DMS53 (cell line): Measurements from ENCODE around the gene TANGO2.

Source experiments
- DNase-seq: peaks from one replicate; lab custom pipeline; 2025; lab: John Stamatoyannopoulos, UW

TANGO2 gene

GRCh38 chr22:20011993-20012740 lies 8.7 kb upstream of the TANGO2 start:
- no peak for DNase-seq

- DNase-seq = no peak
Measured at GRCh38 chr22:20012741-20013331, 8.1 kb upstream of the TANGO2 start.

DNA sequence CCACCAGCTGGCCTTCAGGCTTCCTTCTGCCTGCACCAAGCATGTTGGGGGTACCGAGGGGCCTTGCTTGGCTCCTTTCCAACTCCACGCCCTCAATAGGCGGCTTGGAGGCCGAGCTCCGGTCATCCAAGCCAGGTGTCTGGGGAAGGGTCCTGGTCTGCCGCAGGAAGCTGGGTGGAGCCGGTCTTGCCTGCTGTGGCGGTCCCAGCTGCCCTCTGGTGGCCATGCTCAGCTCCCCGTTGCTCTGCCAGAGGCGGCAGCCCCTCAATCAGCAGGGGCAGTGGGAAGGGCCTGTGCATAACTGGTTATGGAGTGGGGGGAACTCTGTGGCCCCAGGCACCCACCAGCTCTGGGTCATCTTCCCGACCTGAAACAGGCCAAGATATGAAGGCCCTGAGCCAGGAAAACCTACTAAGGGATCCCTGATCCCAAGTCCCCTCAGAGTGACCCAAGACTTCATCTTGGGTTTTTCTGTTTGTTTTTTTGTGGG lies 7.5 kb upstream of the TANGO2 start:
- no peak for DNase-seq

DNA sequence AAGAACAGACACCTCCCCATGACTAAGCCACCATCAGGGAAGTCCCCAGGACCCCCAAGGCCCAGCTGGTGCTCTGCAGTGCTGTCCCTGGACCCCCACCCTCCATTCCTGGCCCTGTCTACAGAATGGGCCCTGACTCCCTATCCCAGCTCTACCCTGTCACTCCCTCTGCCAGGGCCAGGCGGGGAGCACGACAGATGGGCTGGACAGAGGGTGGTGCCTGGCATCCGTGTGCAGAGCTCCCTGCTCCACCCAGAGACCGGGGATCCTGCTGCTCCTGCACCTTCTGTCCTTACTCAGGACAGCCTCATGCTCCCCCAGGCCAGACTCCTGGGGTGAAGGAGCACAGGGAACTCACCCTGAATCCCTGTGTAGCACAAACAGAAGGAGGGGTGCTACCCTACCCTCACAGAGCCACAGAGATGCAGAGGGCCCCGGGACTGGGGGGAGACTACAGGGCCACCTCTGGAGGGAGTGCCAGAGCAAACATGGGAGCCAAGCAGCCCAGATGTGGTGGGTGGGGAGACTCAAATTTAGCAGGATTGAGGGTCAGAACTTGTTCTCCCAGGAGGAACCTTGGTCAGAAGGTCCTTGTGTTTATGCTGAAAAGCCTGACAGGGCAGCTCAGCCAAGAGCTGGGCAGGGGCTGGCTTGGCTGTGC lies 6.3 kb upstream of the TANGO2 start:
- no peak for DNase-seq

- DNase-seq = no peak
Measured at GRCh38 chr22:20015187-20015625, 5.7 kb upstream of the TANGO2 start.

GRCh38 chr22:20015971-20016733 lies 4.8 kb upstream of the TANGO2 start:
- DNase-seq = peak; percentile 54

DNA sequence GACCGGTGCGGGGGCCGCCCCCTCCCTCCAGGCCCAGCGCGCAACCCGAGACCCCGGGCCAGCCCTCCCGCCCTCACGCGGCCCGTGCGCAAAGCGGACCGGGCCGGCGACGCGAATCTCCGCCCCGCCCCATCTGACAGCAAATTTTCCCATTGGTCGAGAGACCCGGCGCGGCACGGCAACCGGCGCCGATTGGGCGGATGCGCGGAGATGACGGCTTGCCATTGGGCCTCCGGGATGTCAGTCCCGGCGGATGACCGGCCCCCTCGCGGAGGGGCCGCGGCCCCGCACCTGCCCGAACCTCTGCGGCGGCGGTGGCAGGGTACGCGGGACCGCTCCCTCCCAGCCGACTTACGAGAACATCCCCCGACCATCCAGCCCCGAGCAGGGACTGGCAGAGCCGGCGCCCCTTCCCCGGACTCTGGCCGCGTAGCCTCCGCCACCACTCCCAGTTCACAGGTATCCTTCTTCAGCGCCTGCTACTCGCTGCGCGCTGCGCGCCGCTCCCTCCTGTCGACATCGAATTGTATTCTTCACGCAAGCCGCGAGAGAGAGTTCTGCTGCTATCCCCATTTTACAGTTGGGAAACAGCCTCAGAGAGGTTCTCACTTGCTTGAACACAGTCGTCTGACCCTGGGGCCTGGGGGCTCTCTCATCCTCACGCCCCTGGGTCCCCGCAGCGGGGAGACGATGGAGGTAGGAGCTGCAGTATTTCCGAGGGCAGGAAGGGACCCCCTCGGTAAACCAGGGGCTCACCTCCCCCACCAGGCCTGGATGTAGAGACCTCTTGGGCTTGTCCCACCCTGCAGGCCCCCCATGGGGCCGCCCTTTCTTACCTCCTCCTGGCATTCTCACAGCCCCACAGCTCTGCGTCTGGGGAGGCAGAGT lies 3.9 kb upstream of the TANGO2 start, which contains the start of gene ARVCF:
Gene ARVCF (minus strand): TSS at position 90 of the 888 bp plus-strand sequence. CDS start 26,029 bp downstream, outside the sequence.
- peak; percentile 84 for DNase-seq

DNA sequence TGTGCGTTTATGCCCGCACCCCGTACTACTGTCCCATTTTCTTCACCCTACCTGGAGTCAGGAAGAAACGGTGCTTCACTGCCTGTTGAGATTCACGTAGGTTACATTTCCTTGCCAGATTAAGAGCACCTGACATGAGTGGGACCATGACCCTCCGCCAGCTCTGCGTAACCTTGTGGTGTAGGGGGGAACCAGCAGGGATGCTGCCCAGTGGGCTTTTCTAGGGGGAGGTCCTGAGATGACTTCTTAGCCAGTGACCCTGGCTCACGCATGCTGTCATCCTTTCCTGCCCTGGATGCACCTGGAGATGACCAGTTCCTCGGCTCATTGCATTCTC lies 3.3 kb upstream of the TANGO2 start:
- DNase-seq = no peak

DNA sequence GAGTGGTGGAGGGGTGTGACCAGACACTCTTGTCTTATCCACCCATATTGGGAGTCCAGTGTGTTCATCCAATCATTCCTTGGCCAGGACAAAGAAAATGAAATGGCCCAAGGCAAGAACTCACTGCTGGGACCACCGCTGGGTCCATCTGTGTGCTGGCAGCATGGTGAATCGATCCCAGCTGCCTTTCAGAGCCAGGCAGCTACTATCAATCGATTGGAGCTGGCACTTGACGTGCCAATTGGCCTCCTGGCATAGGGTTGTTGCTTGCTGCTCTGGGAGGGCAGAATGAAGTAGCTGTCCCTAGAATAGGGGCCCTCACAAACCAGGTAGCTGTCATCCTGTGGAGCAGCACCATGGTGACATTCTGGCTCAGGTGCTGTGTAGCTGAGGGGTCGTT lies 2.9 kb upstream of the TANGO2 start:
- DNase-seq = no peak

DNA sequence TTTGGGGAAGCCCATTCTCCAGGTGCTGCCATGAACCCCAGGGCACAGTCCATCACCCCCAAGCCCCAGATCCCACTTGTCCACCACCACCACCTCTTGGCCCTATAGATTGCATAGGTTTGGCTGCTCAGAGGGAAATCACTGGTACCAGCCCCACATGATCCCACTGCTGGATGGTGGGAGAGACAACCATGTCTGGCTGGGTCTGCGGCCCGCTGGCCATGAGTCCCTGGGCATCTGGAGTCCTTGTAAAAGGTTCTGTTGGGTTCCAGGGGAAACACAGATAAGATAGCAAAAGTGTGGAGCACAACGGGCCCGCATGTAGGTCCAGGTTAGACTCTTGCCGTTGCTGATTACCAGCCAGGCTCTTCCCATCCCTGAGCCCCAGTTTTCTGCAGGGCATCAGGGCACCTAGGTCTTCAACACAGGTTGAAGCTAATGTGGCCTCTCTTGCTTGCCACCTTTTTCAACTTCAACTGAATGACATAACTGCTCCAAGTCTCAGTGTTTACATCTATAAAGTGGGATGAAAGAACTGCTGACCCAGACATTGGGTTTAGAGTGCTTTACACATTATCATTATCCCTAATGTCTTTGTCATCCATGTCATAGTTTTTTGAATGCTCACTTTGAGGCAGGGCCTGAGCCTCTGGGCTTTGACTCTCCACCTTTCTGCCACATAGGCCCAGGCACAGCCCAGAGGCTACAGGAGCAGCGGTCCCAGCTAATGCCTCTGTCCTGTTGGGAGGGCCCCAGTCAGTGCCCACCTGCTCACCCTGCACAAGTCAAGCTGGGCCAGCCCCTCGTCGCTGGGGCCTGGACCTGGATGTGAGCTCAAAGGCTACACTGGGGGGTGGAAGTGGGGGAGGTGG lies 1.0 kb upstream of the TANGO2 start:
- no peak for DNase-seq

- DNase-seq = peak; percentile 30
Measured at GRCh38 chr22:20021196-20022181, 579 bp downstream of the TANGO2 start.

DNA sequence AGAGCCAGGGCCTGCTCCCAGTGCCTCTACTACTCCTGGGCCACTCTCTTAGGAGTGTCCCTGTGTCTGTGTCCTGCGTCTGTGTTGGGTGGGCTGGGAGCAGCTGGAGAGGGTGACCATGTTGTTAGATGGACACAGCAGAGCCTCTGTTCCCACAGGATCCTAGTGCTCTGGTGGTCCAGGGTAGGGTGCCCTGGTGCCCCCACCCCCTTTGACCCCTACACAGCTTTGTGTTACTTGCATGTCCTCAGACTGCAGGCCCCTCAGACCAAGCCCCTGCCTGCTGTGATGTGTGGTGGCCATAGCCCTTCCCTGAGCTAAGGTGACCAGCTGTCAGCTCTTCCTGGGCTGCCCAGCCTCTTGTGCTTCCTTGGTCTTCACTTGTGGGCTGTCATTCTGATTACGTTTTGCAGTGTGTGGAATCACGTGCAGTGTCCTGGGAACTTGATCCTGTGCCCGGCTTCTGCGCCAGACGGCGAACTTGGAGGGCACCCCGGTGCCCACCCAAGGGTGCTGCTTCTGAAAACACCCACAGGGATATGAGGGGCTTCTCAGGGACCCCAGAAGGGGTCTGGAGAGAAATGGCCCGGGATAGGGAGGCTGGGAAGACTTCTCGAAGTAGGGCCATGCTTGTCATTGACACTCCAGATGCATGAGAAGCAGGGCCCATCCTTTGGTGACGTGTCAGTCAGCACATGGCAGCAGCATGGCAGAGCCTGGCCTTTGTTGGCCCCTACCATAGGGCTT lies 1.5 kb downstream of the TANGO2 start:
- DNase-seq = no peak

- DNase-seq = no peak
Measured at GRCh38 chr22:20022978-20023613, 2.2 kb downstream of the TANGO2 start.

DNA sequence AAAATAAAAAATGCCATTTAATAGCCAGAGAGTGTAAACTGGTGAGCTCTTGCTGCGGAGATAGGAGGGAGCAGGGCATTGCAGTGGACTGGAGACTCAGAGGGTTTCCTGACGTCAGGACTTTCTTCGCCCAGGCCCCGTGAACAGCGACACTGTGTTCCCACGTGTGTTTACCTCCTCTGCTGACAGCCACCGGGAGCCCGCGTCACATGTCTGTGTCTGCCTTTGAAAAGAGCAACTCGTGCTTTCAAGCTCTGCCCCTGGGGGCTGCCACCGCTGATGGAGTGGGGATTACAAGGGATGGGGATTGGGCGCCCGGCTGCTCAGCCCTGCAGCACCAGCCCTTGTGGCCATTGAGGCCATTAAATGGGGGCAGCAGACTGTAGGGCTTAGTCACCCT lies 3.3 kb downstream of the TANGO2 start:
- DNase-seq = no peak

GRCh38 chr22:20024650-20025397 lies 3.9 kb downstream of the TANGO2 start:
- no peak for DNase-seq

GRCh38 chr22:20025401-20026203 lies 4.7 kb downstream of the TANGO2 start:
- no peak for DNase-seq
